Measurements from ENCODE around the gene DYNLT1.
"Not testable (repeated sequence)": the region's sequence is repeated elsewhere in the genome, so short reads cannot be mapped to it uniquely, and the experiment has no call there.

Gene DYNLT1

DNA sequence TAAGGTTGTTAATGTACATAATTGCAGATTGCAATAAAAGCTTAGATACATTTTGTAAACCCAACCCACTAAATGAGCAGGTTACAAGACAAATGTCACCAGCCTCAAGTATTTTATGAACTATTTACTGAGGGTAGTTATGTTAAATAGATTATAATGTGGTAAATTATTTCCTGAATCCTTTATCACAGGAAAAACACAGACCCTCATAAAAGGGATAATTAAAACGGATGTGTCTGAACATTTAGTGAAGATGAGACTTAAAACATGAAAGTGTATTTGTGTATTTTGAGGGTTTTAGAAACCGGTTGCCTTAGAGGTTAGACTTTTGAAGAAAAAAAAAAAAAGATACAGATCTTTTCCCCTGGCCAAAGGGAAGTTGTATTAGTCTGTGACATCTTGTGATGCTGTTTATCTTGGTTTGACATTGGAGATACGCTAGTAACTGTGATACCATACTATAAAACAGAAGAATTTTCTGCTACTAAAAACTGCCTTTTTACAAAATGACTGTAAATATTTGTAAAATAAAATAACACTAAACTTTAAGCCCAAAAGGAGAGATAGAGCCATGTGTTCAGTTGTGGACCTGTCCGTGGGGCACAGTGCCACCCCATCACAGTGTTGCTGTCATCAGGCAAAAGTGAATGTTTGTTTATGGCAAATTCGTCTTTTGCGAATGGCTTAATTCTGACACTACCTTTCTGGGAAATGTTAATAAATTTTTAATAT is 9.7 kb downstream of the DYNLT1 start:
- H3K23ac ChIP-seq (ENCODE audit: low read length): no peak overlapping the region
- H3K56ac ChIP-seq (ENCODE audit: low read length): no peak overlapping the region
- H3K27me3 ChIP-seq (ENCODE audit: insufficient read depth, low read length, poor library complexity): no peaks in the 10 kb centered on the region
- no peaks in the 10 kb centered on the region for H3K36me3 ChIP-seq (ENCODE audit: control insufficient read depth, insufficient read depth, low read length)
- H2BK15ac ChIP-seq (replicated peaks; ENCODE audit: low read depth): no peak overlapping the region
- peaks cover 6% of the 10 kb centered on the region for H3K79me1 ChIP-seq (ENCODE audit: low read length)
- H2BK120ac ChIP-seq (ENCODE audit: low read depth, low read length): no peak overlapping the region
- H3K27ac ChIP-seq (ENCODE audit: low read depth, low read length): no peak overlapping the region
- H2AK5ac ChIP-seq (ENCODE audit: low read length): no peak overlapping the region
- no peak for DNase-seq
- H4K8ac ChIP-seq (ENCODE audit: low read depth, low read length): no peak overlapping the region
- H3K4me2 ChIP-seq (ENCODE audit: low read length): no peak overlapping the region
- H3K79me2 ChIP-seq (ENCODE audit: control insufficient read depth, insufficient read depth, low read length): no peaks in the 10 kb centered on the region
- no peak overlapping the region for H3K4ac ChIP-seq (ENCODE audit: low read depth, low read length)
- no peak overlapping the region for H3K18ac ChIP-seq (ENCODE audit: low read length)
- H2BK5ac ChIP-seq (ENCODE audit: low read length): no peak overlapping the region
- H3K4me3 ChIP-seq (ENCODE audit: low read length): no peak overlapping the region
- no peak overlapping the region for H3K9ac ChIP-seq (ENCODE audit: low read length)
- no peaks in the 10 kb centered on the region for H3K4me1 ChIP-seq (ENCODE audit: control insufficient read depth, low read depth, low read length)
- no peak overlapping the region for H4K5ac ChIP-seq (ENCODE audit: low read length)
- WGBS (ENCODE audit: extremely low coverage, insufficient coverage, low lambda C conversion rate): no CpG with 5 or more reads among the region's 6 CpGs

DNA sequence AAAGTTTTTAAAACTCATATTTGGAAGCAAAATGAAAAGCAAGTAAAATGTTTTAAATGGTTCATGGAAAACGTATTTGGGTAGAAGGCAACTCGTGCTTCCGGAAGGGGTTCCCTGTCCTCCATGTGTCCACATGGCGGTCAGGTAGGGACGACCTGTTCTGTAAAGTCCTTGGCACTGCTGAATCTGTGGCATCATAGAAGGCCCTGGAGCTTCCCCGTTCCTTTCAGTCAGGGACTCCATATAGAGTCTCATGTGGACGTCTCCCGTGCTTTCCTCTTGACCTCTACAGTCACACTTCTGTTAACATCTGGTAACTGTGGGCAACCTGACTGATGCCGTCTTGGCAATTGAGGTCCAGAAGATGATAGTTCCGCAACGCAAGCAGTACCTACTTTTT is 11.4 kb downstream of the DYNLT1 start:
- H3K27ac ChIP-seq (ENCODE audit: low read depth, low read length): no peak overlapping the region
- no peaks in the 10 kb centered on the region for H3K36me3 ChIP-seq (ENCODE audit: control insufficient read depth, insufficient read depth, low read length)

DNA sequence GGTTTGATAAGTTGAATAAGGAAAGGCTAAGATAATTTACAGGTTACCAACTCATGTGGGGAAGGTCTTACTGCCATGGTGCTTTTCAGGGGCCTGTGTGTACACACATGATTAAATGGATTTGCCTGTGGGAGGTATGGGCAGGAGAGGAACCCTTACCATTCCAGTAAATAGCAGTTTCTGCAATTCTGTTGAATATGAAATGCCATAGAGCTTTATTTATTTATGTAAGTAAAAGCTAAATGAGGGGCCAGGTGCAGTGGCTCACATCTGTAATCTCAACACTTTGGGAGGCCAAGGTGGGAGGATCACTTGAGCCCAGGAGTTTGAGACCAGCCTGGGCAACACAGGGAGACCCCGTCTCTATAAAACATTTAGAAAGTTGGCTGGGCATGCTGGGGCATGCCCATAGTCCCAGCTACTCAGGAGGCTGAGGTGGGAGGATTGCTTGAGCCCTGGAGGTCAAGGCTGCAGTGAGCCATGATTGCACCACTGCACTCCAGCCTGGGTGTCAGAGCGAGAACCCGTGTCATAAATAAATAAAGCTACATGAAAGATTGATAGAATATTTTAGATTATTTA is 11.9 kb downstream of the DYNLT1 start:
- H3K23ac ChIP-seq (ENCODE audit: low read length); H4K8ac ChIP-seq (ENCODE audit: low read depth, low read length); H3K4me1 ChIP-seq (ENCODE audit: control insufficient read depth, low read depth, low read length); H3K56ac ChIP-seq (ENCODE audit: low read length); DNase-seq; H2BK15ac ChIP-seq (replicated peaks; ENCODE audit: low read depth); H3K18ac ChIP-seq (ENCODE audit: low read length); H3K79me1 ChIP-seq (ENCODE audit: low read length); H2BK120ac ChIP-seq (ENCODE audit: low read depth, low read length); H3K9ac ChIP-seq (ENCODE audit: low read length); H3K4me2 ChIP-seq (ENCODE audit: low read length); H4K5ac ChIP-seq (ENCODE audit: low read length); H2AK5ac ChIP-seq (ENCODE audit: low read length); H3K36me3 ChIP-seq (ENCODE audit: control insufficient read depth, insufficient read depth, low read length); H2BK5ac ChIP-seq (ENCODE audit: low read length); H3K4me3 ChIP-seq (ENCODE audit: low read length); H3K27me3 ChIP-seq (ENCODE audit: insufficient read depth, low read length, poor library complexity); H3K4ac ChIP-seq (ENCODE audit: low read depth, low read length); H3K79me2 ChIP-seq (ENCODE audit: control insufficient read depth, insufficient read depth, low read length); H3K27ac ChIP-seq (ENCODE audit: low read depth, low read length): not testable (repeated sequence)
- no CpG with 5 or more reads among the region's 3 CpGs for WGBS (ENCODE audit: extremely low coverage, insufficient coverage, low lambda C conversion rate)

More for the DNA sequence above, 11.4 kb downstream of the DYNLT1 start:
- Histone ChIP-seq H3K4me1 (ENCODE audit: control insufficient read depth, low read depth, low read length) (no peaks in the 10 kb centered on the region), H3K79me2 (ENCODE audit: control insufficient read depth, insufficient read depth, low read length) (no peaks in the 10 kb centered on the region), H4K8ac (ENCODE audit: low read depth, low read length) (no peak overlapping the region), H3K18ac (ENCODE audit: low read length) (no peak overlapping the region), H2BK15ac (replicated peaks; ENCODE audit: low read depth) (no peak overlapping the region), H2BK120ac (ENCODE audit: low read depth, low read length) (no peak overlapping the region), H2AK5ac (ENCODE audit: low read length) (no peak overlapping the region), H4K5ac (ENCODE audit: low read length) (no peak overlapping the region), H3K56ac (ENCODE audit: low read length) (no peak overlapping the region), H3K4me3 (ENCODE audit: low read length) (no peak overlapping the region), H3K79me1 (ENCODE audit: low read length) (no peaks in the 10 kb centered on the region), H3K4ac (ENCODE audit: low read depth, low read length) (no peak overlapping the region), H3K4me2 (ENCODE audit: low read length) (no peak overlapping the region), H2BK5ac (ENCODE audit: low read length) (no peak overlapping the region), H3K23ac (ENCODE audit: low read length) (no peak overlapping the region), H3K27me3 (ENCODE audit: insufficient read depth, low read length, poor library complexity) (no peaks in the 10 kb centered on the region), H3K9ac (ENCODE audit: low read length) (no peak overlapping the region)
- DNase-seq: no peak
- WGBS (ENCODE audit: extremely low coverage, insufficient coverage, low lambda C conversion rate): no CpG with 5 or more reads among the region's 11 CpGs

DNA sequence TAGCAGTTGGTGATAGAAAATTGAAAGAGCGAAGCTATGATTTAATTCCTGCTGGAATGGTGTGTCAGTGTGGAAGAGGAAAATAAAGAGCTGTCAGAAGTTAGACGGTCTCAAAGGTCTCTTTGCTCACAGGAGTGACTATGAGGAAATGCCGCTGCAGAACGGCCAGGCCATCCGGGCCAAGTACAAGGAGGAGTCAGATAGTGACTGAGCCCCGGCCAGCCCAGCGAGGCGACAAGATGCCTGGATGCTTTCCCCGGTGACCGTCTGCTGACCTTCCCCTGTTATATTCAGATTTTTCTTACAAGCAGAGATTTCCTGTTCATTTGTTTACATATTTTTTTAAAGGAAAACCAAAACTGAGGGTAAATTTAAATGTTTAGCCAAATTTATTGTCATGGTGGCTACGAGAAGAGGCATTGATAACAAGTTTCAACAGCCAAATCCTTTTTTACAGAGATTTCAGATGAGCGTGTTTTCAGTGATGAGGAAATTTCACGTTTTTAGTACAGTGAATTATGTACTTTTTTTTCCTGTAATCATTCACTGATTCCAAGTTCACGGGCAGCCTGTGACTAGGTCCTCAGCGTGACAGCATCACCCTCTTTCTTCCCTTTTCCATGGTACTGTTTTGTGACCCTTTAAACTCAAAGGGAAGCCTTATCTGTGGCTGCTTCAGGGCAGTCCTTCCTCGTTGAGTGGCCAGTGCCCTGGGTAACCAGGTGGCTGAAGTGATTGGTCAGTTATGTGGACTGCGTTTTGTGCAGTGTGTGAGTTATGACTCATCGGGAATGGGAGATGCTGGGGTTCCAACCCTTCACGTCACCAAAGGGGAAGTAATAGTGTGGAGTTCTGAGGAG is 12.6 kb downstream of the DYNLT1 start:
- Histone ChIP-seq H3K79me1 (ENCODE audit: low read length) (no peaks in the 10 kb centered on the region), H3K4ac (ENCODE audit: low read depth, low read length) (no peak overlapping the region), H3K23ac (ENCODE audit: low read length) (no peak overlapping the region), H4K8ac (ENCODE audit: low read depth, low read length) (no peak overlapping the region), H3K27me3 (ENCODE audit: insufficient read depth, low read length, poor library complexity) (no peaks in the 10 kb centered on the region), H3K18ac (ENCODE audit: low read length) (no peak overlapping the region), H2BK5ac (ENCODE audit: low read length) (no peak overlapping the region), H2BK120ac (ENCODE audit: low read depth, low read length) (no peak overlapping the region), H3K56ac (ENCODE audit: low read length) (no peak overlapping the region), H2AK5ac (ENCODE audit: low read length) (no peak overlapping the region), H3K27ac (ENCODE audit: low read depth, low read length) (no peak overlapping the region), H3K9ac (ENCODE audit: low read length) (no peak overlapping the region), H3K4me1 (ENCODE audit: control insufficient read depth, low read depth, low read length) (no peaks in the 10 kb centered on the region), H3K4me2 (ENCODE audit: low read length) (no peak overlapping the region), H2BK15ac (replicated peaks; ENCODE audit: low read depth) (no peak overlapping the region), H3K4me3 (ENCODE audit: low read length) (no peak overlapping the region), H4K5ac (ENCODE audit: low read length) (no peak overlapping the region), H3K79me2 (ENCODE audit: control insufficient read depth, insufficient read depth, low read length) (no peaks in the 10 kb centered on the region), H3K36me3 (ENCODE audit: control insufficient read depth, insufficient read depth, low read length) (peaks cover 2% of the 10 kb centered on the region)
- no CpG with 5 or more reads among the region's 19 CpGs for WGBS (ENCODE audit: extremely low coverage, insufficient coverage, low lambda C conversion rate)
- no peak for DNase-seq

DNA sequence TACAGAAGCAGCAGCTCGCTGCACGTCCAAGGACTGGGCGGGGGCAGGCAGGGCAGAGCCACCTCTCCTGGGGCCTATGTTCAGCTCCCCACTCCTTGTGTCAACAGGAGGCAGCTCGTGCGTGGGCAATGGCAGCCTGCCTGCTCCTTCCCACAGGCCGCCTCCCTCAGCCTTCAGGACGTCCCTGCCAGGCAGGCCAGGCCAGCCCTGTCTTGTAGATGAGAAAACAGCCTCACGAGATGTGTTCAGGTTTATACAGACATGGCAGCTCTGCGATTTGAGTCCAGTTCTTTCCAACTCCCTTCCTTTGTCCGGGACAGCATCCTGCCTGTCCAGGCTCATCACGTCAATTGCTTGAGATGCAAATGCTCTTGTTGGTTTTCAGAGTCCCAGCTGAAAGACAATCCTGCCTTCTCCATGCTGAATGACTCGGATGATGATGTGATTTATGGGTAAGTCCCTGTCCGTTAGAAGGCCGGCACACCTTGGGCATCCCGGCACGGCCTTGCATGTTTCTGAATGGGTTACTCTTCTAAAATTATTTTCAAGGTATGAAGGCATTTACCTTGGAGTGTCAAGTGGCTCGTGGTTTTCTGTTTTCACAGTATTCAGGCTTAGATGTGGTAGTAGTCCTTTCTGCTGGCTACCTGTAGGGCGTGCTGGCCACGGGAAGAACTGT is 13.5 kb downstream of the DYNLT1 start:
- H3K56ac ChIP-seq (ENCODE audit: low read length): no peak overlapping the region
- H2BK5ac ChIP-seq (ENCODE audit: low read length): no peak overlapping the region
- H2BK15ac ChIP-seq (replicated peaks; ENCODE audit: low read depth): no peak overlapping the region
- H4K8ac ChIP-seq (ENCODE audit: low read depth, low read length): no peak overlapping the region
- H3K27me3 ChIP-seq (ENCODE audit: insufficient read depth, low read length, poor library complexity): no peaks in the 10 kb centered on the region
- peak overlapping the region; percentile 16 for H3K23ac ChIP-seq (ENCODE audit: low read length)
- H3K9ac ChIP-seq (ENCODE audit: low read length): no peak overlapping the region
- WGBS (ENCODE audit: extremely low coverage, insufficient coverage, low lambda C conversion rate): no CpG with 5 or more reads among the region's 19 CpGs
- H4K5ac ChIP-seq (ENCODE audit: low read length): no peak overlapping the region
- no peak overlapping the region for H3K4ac ChIP-seq (ENCODE audit: low read depth, low read length)
- H3K36me3 ChIP-seq (ENCODE audit: control insufficient read depth, insufficient read depth, low read length): peaks cover 4% of the 10 kb centered on the region
- H3K4me3 ChIP-seq (ENCODE audit: low read length): no peak overlapping the region
- H3K18ac ChIP-seq (ENCODE audit: low read length): no peak overlapping the region
- H2BK120ac ChIP-seq (ENCODE audit: low read depth, low read length): no peak overlapping the region
- H3K27ac ChIP-seq (ENCODE audit: low read depth, low read length): no peak overlapping the region
- no peaks in the 10 kb centered on the region for H3K4me1 ChIP-seq (ENCODE audit: control insufficient read depth, low read depth, low read length)
- no peak overlapping the region for H2AK5ac ChIP-seq (ENCODE audit: low read length)
- H3K79me2 ChIP-seq (ENCODE audit: control insufficient read depth, insufficient read depth, low read length): no peaks in the 10 kb centered on the region
- no peak for DNase-seq
- H3K4me2 ChIP-seq (ENCODE audit: low read length): no peak overlapping the region
- peaks cover 1% of the 10 kb centered on the region for H3K79me1 ChIP-seq (ENCODE audit: low read length)
